Panc1 (cell line): ENCODE results near the gene MAD1L1.

ENCODE experiments used
- CTCF ChIP-seq: fragments of 450-650 bp; IDR thresholded peaks from 2 replicates; pipeline ENCODE4 v1.5.1; 2017; ENCODE audit warnings: mild to moderate bottlenecking
- POLR2AphosphoS5 ChIP-seq: IDR thresholded peaks from 2 replicates; pipeline ENCODE4 v1.6.1; 2012; ENCODE audit warnings: mild to moderate bottlenecking, low read depth, low read length, moderate library complexity
- SIN3A ChIP-seq: IDR thresholded peaks from 2 replicates; pipeline ENCODE4 v1.6.1; 2012; ENCODE audit warnings: low read depth, mild to moderate bottlenecking, low read length, moderate library complexity, borderline replicate concordance; ENCODE audit not compliant: insufficient read depth
- TF ChIP-seq, protein P1 (sequence below), 2 experiments: IDR thresholded peaks; 2 replicates each; pipeline ENCODE4 v1.6.1; 2011 to 2012; ENCODE audit warnings: low read depth in 2 of 2, control low read depth in 1 of 2, low read length in 1 of 2, mild to moderate bottlenecking in 1 of 2, moderate library complexity in 1 of 2; ENCODE audit not compliant: insufficient read depth in 1 of 2

DNA sequence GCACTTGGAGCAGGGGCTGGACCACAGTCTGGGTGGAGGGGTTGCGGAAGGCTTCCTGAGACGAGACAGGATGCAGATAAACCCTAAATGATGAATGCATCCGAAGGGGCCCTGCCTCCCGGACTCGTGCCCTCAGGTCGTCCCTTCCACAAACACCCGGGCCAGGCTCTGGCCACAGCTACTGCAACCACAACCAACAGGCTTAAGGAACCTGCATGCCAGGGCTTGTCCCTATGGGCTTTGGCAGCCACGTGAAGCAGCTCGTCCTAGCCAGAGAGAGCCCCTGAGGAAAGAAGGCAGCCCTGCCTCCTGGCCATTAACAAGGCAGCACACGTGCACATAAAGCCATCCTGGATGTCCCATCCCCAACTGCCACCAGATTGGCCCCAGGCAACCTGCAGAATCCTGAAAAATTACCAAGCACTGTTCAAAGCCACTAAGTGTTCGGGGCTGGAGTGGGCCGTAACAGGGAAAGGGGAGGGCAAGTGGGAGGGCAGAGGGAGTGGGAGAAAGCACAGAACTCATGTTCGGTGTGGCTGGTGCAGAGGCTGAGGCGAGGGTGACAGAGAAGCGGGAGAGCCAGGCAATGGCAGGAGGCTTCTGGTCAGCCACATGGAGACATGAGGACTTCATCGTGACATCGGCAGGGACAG lies 62.7 kb downstream of the MAD1L1 start:
- TF ChIP-seq POLR2AphosphoS5 (no peak), CTCF (no peak), SIN3A (no peak)
- TF ChIP-seq, protein P1, sequence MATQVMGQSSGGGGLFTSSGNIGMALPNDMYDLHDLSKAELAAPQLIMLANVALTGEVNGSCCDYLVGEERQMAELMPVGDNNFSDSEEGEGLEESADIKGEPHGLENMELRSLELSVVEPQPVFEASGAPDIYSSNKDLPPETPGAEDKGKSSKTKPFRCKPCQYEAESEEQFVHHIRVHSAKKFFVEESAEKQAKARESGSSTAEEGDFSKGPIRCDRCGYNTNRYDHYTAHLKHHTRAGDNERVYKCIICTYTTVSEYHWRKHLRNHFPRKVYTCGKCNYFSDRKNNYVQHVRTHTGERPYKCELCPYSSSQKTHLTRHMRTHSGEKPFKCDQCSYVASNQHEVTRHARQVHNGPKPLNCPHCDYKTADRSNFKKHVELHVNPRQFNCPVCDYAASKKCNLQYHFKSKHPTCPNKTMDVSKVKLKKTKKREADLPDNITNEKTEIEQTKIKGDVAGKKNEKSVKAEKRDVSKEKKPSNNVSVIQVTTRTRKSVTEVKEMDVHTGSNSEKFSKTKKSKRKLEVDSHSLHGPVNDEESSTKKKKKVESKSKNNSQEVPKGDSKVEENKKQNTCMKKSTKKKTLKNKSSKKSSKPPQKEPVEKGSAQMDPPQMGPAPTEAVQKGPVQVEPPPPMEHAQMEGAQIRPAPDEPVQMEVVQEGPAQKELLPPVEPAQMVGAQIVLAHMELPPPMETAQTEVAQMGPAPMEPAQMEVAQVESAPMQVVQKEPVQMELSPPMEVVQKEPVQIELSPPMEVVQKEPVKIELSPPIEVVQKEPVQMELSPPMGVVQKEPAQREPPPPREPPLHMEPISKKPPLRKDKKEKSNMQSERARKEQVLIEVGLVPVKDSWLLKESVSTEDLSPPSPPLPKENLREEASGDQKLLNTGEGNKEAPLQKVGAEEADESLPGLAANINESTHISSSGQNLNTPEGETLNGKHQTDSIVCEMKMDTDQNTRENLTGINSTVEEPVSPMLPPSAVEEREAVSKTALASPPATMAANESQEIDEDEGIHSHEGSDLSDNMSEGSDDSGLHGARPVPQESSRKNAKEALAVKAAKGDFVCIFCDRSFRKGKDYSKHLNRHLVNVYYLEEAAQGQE (IDR thresholded peaks at IDR 0.05; ENCODE audit: insufficient read depth in 1 of 2, low read depth in 2 of 2, low read length in 1 of 2): no peak
